GM18909 (cell line): Measurements from ENCODE around the gene IFNAR1.

Experiments
- ATAC-seq: cut with Tn5 transposase; IDR thresholded peaks from one replicate; pipeline ENCODE4 v1.9.1; 2021; ENCODE audit warnings: mild to moderate bottlenecking; ENCODE audit not compliant: unreplicated experiment, poor library complexity

IFNAR1 gene

GRCh38 chr21:33324291-33325221 is at the start of gene IFNAR1:
Gene IFNAR1, plus strand, starts transcription at chr21:33324970. Its CDS starts 86 bp downstream, at chr21:33325056.
- peak; percentile 87 for ATAC-seq

GRCh38 chr21:33278721-33279120 is 46.0 kb upstream of the IFNAR1 start:
- ATAC-seq, result no peak

GRCh38 chr21:33279330-33279820 is 45.4 kb upstream of the IFNAR1 start:
- ATAC-seq, result no peak

- ATAC-seq, result no peak
Observed at GRCh38 chr21:33281096-33281652, 43.6 kb upstream of the IFNAR1 start.

- ATAC-seq, result no peak
Observed at GRCh38 chr21:33283203-33283602, 41.6 kb upstream of the IFNAR1 start.

GRCh38 chr21:33286076-33286475 is 38.7 kb upstream of the IFNAR1 start:
- no peak for ATAC-seq

GRCh38 chr21:33286600-33287456 is 37.9 kb upstream of the IFNAR1 start:
- no peak for ATAC-seq

GRCh38 chr21:33289199-33289819 is 35.5 kb upstream of the IFNAR1 start:
- ATAC-seq, result no peak

- ATAC-seq, result no peak
Observed at GRCh38 chr21:33290441-33290840, 34.3 kb upstream of the IFNAR1 start.

- no peak for ATAC-seq
Observed at GRCh38 chr21:33291686-33292085, 33.1 kb upstream of the IFNAR1 start.

GRCh38 chr21:33292724-33293123 is 32.0 kb upstream of the IFNAR1 start:
- no peak for ATAC-seq

- no peak for ATAC-seq
Observed at GRCh38 chr21:33293136-33293535, 31.6 kb upstream of the IFNAR1 start.

GRCh38 chr21:33293811-33294216 is 31.0 kb upstream of the IFNAR1 start:
- no peak for ATAC-seq

- no peak for ATAC-seq
Observed at GRCh38 chr21:33296156-33296555, 28.6 kb upstream of the IFNAR1 start.

- peak; percentile 78 for ATAC-seq
Observed at GRCh38 chr21:33299181-33299752, 25.5 kb upstream of the IFNAR1 start.

GRCh38 chr21:33300701-33301631 is 23.8 kb upstream of the IFNAR1 start:
- no peak for ATAC-seq

GRCh38 chr21:33301632-33302002 is 23.2 kb upstream of the IFNAR1 start:
- no peak for ATAC-seq

GRCh38 chr21:33302055-33302454 is 22.7 kb upstream of the IFNAR1 start:
- no peak for ATAC-seq

- no peak for ATAC-seq
Observed at GRCh38 chr21:33302796-33303195, 22.0 kb upstream of the IFNAR1 start.
